Liver (tissue), 9 donors: ENCODE data around the gene RESP18. TPM values are rescaled to one million over a fixed set of nuclear protein-coding genes. Genes with fewer than 3 reads are reported as not detected.

Experiments
- DNase-seq: peaks from one replicate; pipeline ENCODE4 v3.0.0-alpha.2; 2017; ENCODE audit warnings: low spot score
- H3K27ac ChIP-seq, 2 donors: one replicate each; pipeline ENCODE4 v1.7.0; 2013; ENCODE audit warnings: inconsistent platforms in 2 of 2, low read length in 2 of 2, control low read depth in 1 of 2, low read depth in 1 of 2, mild to moderate bottlenecking in 1 of 2
- H3K27me3 ChIP-seq, 4 donors: one replicate each; pipeline versions ENCODE4 v1.6.1 to v1.7.0; 2013; ENCODE audit warnings: low read length in 3 of 4, inconsistent platforms in 1 of 4, mild to moderate bottlenecking in 1 of 4, moderate library complexity in 1 of 4; ENCODE audit not compliant: control insufficient read depth in 4 of 4, insufficient read depth in 4 of 4
- H3K36me3 ChIP-seq, 4 donors: one replicate each; pipeline versions ENCODE4 v1.6.1 to v1.7.0; 2013; ENCODE audit warnings: low read length in 3 of 4, mild to moderate bottlenecking in 3 of 4, low read depth in 1 of 4, moderate library complexity in 1 of 4; ENCODE audit not compliant: control insufficient read depth in 4 of 4, insufficient read depth in 3 of 4
- H3K4me1 ChIP-seq, 4 donors: one replicate each; pipeline versions ENCODE4 v1.6.1 to v1.7.0; 2013; ENCODE audit warnings: low read length in 3 of 4, mild to moderate bottlenecking in 3 of 4, moderate library complexity in 1 of 4; ENCODE audit not compliant: control insufficient read depth in 4 of 4, insufficient read depth in 4 of 4
- H3K4me3 ChIP-seq, 3 donors: one replicate each; pipeline versions ENCODE4 v1.6.1 to v1.7.0; 2013; ENCODE audit warnings: low read length in 3 of 3, control low read depth in 1 of 3, low read depth in 1 of 3, mild to moderate bottlenecking in 1 of 3
- H3K9ac ChIP-seq, 2 donors: one replicate each; pipeline ENCODE4 v1.7.0; 2013; ENCODE audit warnings: low read length in 2 of 2, mild to moderate bottlenecking in 2 of 2, moderate library complexity in 2 of 2, control low read depth in 1 of 2, low read depth in 1 of 2
- H3K9me3 ChIP-seq, 4 donors: one replicate each; pipeline versions ENCODE4 v1.6.1 to v1.7.0; 2013; ENCODE audit warnings: low read length in 3 of 4; ENCODE audit not compliant: control insufficient read depth in 4 of 4
- EGR1 ChIP-seq, 2 donors: IDR thresholded peaks; 2 replicates each; pipeline ENCODE4 v1.6.1; 2016 to 2018; ENCODE audit warnings: antibody characterized with exemption in 2 of 2, low read depth in 2 of 2
- FOXA1 ChIP-seq: IDR thresholded peaks from 2 replicates; pipeline ENCODE4 v1.6.1; 2016; ENCODE audit warnings: antibody characterized with exemption
- FOXA2 ChIP-seq: IDR thresholded peaks from 2 replicates; pipeline ENCODE4 v1.6.1; 2016; ENCODE audit warnings: antibody characterized with exemption
- GABPA ChIP-seq, 2 donors: IDR thresholded peaks in 1 of 2; conservative IDR thresholded peaks in 1 of 2; 2 replicates each; pipeline ENCODE4 v1.6.1; 2016; ENCODE audit warnings: antibody characterized with exemption in 2 of 2, mild to moderate bottlenecking in 1 of 2, moderate library complexity in 1 of 2
- HNF4A ChIP-seq, 2 donors: conservative IDR thresholded peaks; 2 replicates each; pipeline ENCODE4 v1.6.1; 2016; ENCODE audit warnings: antibody characterized with exemption in 2 of 2, mild to moderate bottlenecking in 2 of 2
- HNF4G ChIP-seq: IDR thresholded peaks from 2 replicates; pipeline ENCODE4 v1.6.1; 2016; ENCODE audit warnings: antibody characterized with exemption
- JUND ChIP-seq, 2 donors: IDR thresholded peaks; 2 replicates each; pipeline ENCODE4 v1.6.1; 2016; ENCODE audit warnings: antibody characterized with exemption in 2 of 2
- NR2F2 ChIP-seq: IDR thresholded peaks from 2 replicates; pipeline ENCODE4 v1.6.1; 2016; ENCODE audit warnings: antibody characterized with exemption
- RAD21 ChIP-seq, 2 donors: IDR thresholded peaks; 2 replicates each; pipeline ENCODE4 v1.6.1; 2016; ENCODE audit warnings: antibody characterized with exemption in 2 of 2, mild to moderate bottlenecking in 2 of 2
- RXRA ChIP-seq, 2 donors: IDR thresholded peaks; 2 replicates each; pipeline ENCODE4 v1.6.1; 2017 to 2018; ENCODE audit warnings: antibody characterized with exemption in 2 of 2, mild to moderate bottlenecking in 1 of 2
- SP1 ChIP-seq: IDR thresholded peaks from 2 replicates; pipeline ENCODE4 v1.6.1; 2018; ENCODE audit warnings: antibody characterized with exemption, mild to moderate bottlenecking
- TAF1 ChIP-seq: conservative IDR thresholded peaks from 2 replicates; pipeline ENCODE4 v1.6.1; 2016; ENCODE audit warnings: antibody characterized with exemption, mild to moderate bottlenecking
- YY1 ChIP-seq: IDR thresholded peaks from 2 replicates; pipeline ENCODE4 v1.6.1; 2016; ENCODE audit warnings: antibody characterized with exemption, mild to moderate bottlenecking
- WGBS: extraction: QIAGEN DNeasy Blood & Tissue Kit; methylation state at CpG from one replicate; pipeline ENCODE4 v1.1.7; 2013; 5-methylcytosine and 5-hydroxymethylcytosine counted together
- polyA plus RNA-seq, 2 donors: library from polyadenylated mRNA; stranded (reverse) in 1 of 2; unstranded in 1 of 2; fragments of 200-250 nt in 1 of 2; fragments of >200 nt in 1 of 2; fragmentation: Nextera tagmentation in 1 of 2; extraction: Ambion mirVana in 1 of 2; gene quantifications; one replicate each; pipeline versions ENCODE4 v1.2.1 to v1.2.3, GENCODE V29; 2013 to 2015
- total RNA-seq, 2 donors: library from RNA; depleted of rRNA; stranded (reverse); fragments of >200 nt; gene quantifications; one replicate each; pipeline ENCODE4 v1.2.3, GENCODE V29; 2014
- TF ChIP-seq, protein P1 (sequence below): fragments of 150-350 bp; IDR thresholded peaks from 2 replicates; pipeline ENCODE4 v1.5.1; 2017; ENCODE audit warnings: improper control_type of control experiment, low read depth, low read length; ENCODE audit not compliant: missing input control
- TF ChIP-seq, protein P2 (sequence below): IDR thresholded peaks from 2 replicates; pipeline ENCODE4 v1.6.1; 2016; ENCODE audit warnings: antibody characterized with exemption, mild to moderate bottlenecking
- TF ChIP-seq, protein P3 (sequence below): IDR thresholded peaks from 2 replicates; pipeline ENCODE4 v1.6.1; 2016; ENCODE audit warnings: antibody characterized with exemption
- TF ChIP-seq, protein P4 (sequence below): IDR thresholded peaks from 2 replicates; pipeline ENCODE4 v1.6.1; 2016; ENCODE audit warnings: antibody characterized with exemption
- TF ChIP-seq, protein P5 (sequence below): IDR thresholded peaks from 2 replicates; pipeline ENCODE4 v1.6.1; 2016; ENCODE audit warnings: antibody characterized with exemption
- donor health status: healthy.
- donor health status: healthy.
- donor health status: healthy.
- donor health status: healthy.
- donor health status: healthy.

The RESP18 gene
- total and polyA plus RNA-seq, 4 donors: not detected

DNA sequence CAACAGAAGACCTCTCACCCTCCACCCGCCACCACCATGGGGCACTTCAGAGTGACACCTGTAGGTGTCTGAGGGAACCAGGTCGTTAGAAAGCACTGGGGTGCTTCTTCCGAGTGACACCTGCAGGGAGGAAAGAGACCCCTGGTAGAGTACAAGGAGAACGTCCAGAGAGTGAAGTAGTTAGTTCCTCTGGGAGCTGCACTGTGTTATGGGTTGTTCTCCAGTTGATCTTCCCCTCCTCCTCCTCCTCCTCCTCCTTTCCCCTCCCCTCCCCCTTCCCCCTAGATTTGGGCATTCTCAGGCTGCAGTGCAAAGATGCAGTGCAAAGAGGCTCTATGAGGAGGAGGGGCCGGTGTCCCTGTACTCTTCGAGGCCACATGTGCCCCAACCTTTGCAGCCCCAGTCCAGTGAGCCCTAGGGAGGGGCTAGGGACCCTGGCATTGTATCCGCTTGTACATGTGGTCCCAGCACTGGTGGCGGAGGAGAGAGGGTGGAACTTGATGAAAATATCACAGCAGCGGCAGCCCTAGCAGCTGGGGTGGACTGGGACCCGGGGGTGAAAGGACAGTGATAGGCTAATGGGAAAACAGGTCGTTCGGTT lies 52.5 kb downstream of the RESP18 start:
- Histone ChIP-seq H3K27me3 (no peaks in the 10 kb centered on the region), H3K36me3 (peaks cover 7 to 39% (median 34%) of the 10 kb centered on the region in 4 donors), H3K4me1 (peaks cover 7 to 24% (median 14%) of the 10 kb centered on the region in 4 donors), H3K9me3 (no peaks in the 10 kb centered on the region), H3K9ac (peak overlapping the region; percentile 50 to 94), H3K27ac (peak overlapping the region; percentile 96 to 98), H3K4me3 (peak overlapping the region; percentile 44 to 80 (median 72))
- DNase-seq: peak; percentile 60
- WGBS: 59% methylated on average over 12 of the region's 12 CpGs
- TF ChIP-seq FOXA1 (no peak), JUND (IDR thresholded peaks at IDR 0.05) (no peak), RXRA (IDR thresholded peaks at IDR 0.05) (no peak)
- TF ChIP-seq, protein P1, sequence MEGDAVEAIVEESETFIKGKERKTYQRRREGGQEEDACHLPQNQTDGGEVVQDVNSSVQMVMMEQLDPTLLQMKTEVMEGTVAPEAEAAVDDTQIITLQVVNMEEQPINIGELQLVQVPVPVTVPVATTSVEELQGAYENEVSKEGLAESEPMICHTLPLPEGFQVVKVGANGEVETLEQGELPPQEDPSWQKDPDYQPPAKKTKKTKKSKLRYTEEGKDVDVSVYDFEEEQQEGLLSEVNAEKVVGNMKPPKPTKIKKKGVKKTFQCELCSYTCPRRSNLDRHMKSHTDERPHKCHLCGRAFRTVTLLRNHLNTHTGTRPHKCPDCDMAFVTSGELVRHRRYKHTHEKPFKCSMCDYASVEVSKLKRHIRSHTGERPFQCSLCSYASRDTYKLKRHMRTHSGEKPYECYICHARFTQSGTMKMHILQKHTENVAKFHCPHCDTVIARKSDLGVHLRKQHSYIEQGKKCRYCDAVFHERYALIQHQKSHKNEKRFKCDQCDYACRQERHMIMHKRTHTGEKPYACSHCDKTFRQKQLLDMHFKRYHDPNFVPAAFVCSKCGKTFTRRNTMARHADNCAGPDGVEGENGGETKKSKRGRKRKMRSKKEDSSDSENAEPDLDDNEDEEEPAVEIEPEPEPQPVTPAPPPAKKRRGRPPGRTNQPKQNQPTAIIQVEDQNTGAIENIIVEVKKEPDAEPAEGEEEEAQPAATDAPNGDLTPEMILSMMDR: no peak
- TF ChIP-seq, protein P2, sequence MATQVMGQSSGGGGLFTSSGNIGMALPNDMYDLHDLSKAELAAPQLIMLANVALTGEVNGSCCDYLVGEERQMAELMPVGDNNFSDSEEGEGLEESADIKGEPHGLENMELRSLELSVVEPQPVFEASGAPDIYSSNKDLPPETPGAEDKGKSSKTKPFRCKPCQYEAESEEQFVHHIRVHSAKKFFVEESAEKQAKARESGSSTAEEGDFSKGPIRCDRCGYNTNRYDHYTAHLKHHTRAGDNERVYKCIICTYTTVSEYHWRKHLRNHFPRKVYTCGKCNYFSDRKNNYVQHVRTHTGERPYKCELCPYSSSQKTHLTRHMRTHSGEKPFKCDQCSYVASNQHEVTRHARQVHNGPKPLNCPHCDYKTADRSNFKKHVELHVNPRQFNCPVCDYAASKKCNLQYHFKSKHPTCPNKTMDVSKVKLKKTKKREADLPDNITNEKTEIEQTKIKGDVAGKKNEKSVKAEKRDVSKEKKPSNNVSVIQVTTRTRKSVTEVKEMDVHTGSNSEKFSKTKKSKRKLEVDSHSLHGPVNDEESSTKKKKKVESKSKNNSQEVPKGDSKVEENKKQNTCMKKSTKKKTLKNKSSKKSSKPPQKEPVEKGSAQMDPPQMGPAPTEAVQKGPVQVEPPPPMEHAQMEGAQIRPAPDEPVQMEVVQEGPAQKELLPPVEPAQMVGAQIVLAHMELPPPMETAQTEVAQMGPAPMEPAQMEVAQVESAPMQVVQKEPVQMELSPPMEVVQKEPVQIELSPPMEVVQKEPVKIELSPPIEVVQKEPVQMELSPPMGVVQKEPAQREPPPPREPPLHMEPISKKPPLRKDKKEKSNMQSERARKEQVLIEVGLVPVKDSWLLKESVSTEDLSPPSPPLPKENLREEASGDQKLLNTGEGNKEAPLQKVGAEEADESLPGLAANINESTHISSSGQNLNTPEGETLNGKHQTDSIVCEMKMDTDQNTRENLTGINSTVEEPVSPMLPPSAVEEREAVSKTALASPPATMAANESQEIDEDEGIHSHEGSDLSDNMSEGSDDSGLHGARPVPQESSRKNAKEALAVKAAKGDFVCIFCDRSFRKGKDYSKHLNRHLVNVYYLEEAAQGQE: no peak

DNA sequence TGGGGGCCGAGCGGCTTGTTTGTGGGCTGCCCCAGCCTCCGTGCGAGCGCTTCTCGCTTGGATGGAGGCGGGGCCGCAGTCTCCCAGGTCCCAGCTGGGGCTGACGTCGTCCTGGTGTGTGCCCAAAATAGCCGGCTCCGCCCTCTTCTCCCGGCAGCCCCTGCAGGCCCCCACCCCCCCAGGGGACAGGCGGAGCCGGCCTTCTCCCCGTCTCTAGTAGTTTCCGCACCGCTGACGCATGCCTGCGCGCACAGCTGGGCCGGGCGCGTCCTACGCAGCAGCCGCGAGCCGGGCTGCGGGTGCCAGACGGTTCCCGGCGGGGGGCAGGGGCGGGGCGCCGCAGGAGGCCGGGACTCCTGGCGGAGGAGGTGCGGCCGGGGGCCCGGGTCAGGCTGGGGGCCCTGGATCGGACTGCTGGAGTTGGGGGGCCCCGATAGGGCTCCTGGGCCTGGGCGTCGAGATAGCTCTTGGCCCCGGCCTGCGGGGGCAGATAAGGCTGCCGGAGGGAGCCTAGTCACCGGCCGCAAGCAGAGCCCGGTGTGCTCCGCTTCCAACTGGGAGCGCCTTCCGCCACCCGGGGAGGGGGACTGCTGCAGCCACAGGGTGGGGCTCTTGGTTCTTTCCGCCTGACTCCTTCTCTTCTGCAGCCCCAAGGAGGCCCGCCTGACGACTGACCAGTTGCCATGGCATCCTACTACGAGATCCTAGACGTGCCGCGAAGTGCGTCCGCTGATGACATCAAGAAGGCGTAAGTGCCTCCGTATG lies 53.2 kb downstream of the RESP18 start, which contains the start of gene DNAJB2:
Gene DNAJB2, plus strand, starts transcription at position 216 of the 765 bp plus-strand sequence. Its CDS starts 468 bp downstream, at position 684.
- Histone ChIP-seq H3K9ac (peak within 1 kb of the TSS; percentile 89 to 94), H3K36me3 (peaks cover 2 to 32% (median 28%) of the 10 kb centered on the region in 4 donors), H3K27me3 (no peaks in the 10 kb centered on the region), H3K27ac (peak within 1 kb of the TSS; percentile 96 to 98), H3K4me1 (peaks cover 7 to 24% (median 14%) of the 10 kb centered on the region in 4 donors), H3K9me3 (no peaks in the 10 kb centered on the region), H3K4me3 (peak within 1 kb of the TSS; percentile 55 to 80 (median 72))
- DNase-seq: peak; percentile 95
- 3% methylated on average over 65 of the region's 65 CpGs for WGBS
- TF ChIP-seq TAF1 (peak; percentile 53), RAD21 (IDR thresholded peaks at IDR 0.05) (peak in 1 of 2 donors; percentile 25), JUND (IDR thresholded peaks at IDR 0.05) (peak; percentile 55 to 65), SP1 (peak; percentile 67), GABPA (IDR thresholded peaks at IDR 0.05 in 1 of 2, conservative IDR thresholded peaks at IDR 0.05 in 1 of 2) (no peak), HNF4A (conservative IDR thresholded peaks at IDR 0.05) (peak; percentile 11 to 17), NR2F2 (no peak), YY1 (peak; percentile 68), FOXA1 (no peak), RXRA (IDR thresholded peaks at IDR 0.05) (peak in 1 of 2 donors; percentile 20), HNF4G (no peak), EGR1 (IDR thresholded peaks at IDR 0.05; ENCODE audit: low read depth in 2 of 2) (no peak), FOXA2 (no peak)
- TF ChIP-seq, protein P2: peak; percentile 70
- TF ChIP-seq, protein P3, sequence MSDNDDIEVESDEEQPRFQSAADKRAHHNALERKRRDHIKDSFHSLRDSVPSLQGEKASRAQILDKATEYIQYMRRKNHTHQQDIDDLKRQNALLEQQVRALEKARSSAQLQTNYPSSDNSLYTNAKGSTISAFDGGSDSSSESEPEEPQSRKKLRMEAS: no peak
- TF ChIP-seq, protein P4, sequence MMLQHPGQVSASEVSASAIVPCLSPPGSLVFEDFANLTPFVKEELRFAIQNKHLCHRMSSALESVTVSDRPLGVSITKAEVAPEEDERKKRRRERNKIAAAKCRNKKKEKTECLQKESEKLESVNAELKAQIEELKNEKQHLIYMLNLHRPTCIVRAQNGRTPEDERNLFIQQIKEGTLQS: no peak
- TF ChIP-seq, protein P5, sequence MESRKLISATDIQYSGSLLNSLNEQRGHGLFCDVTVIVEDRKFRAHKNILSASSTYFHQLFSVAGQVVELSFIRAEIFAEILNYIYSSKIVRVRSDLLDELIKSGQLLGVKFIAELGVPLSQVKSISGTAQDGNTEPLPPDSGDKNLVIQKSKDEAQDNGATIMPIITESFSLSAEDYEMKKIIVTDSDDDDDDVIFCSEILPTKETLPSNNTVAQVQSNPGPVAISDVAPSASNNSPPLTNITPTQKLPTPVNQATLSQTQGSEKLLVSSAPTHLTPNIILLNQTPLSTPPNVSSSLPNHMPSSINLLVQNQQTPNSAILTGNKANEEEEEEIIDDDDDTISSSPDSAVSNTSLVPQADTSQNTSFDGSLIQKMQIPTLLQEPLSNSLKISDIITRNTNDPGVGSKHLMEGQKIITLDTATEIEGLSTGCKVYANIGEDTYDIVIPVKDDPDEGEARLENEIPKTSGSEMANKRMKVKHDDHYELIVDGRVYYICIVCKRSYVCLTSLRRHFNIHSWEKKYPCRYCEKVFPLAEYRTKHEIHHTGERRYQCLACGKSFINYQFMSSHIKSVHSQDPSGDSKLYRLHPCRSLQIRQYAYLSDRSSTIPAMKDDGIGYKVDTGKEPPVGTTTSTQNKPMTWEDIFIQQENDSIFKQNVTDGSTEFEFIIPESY: no peak
